Activated CD4-positive, alpha-beta T cell treated with anti-CD3 and anti-CD28 coated beads, Interleukin-2, amount 50 U/mL, for 1 hour (primary cell): ENCODE results near the gene GALNTL6.

Experiments used
- DNase-seq: peaks from one replicate; pipeline ENCODE4 v3.0.0-alpha.2; 2020

The GALNTL6 gene

GRCh38 chr4:173044340-173044739 lies 1231.1 kb downstream of the GALNTL6 start:
- no peak for DNase-seq

- DNase-seq, result no peak
These were observed 1232.4 kb downstream of the GALNTL6 start for GRCh38 chr4:173045571-173045970.

GRCh38 chr4:173046144-173046543 lies 1232.9 kb downstream of the GALNTL6 start:
- DNase-seq, result no peak

- DNase-seq, result no peak
These were observed 1233.6 kb downstream of the GALNTL6 start for GRCh38 chr4:173046818-173047217.

GRCh38 chr4:173051232-173051631 lies 1238.0 kb downstream of the GALNTL6 start:
- DNase-seq, result no peak

- DNase-seq, result no peak
These were observed 1238.5 kb downstream of the GALNTL6 start for GRCh38 chr4:173051716-173052115.

GRCh38 chr4:173052439-173052838 lies 1239.2 kb downstream of the GALNTL6 start:
- no peak for DNase-seq

GRCh38 chr4:173056271-173056670 lies 1243.1 kb downstream of the GALNTL6 start:
- no peak for DNase-seq

GRCh38 chr4:173056710-173057109 lies 1243.5 kb downstream of the GALNTL6 start:
- no peak for DNase-seq

- DNase-seq, result no peak
These were observed 1244.2 kb downstream of the GALNTL6 start for GRCh38 chr4:173057442-173057841.

- DNase-seq, result no peak
These were observed 1244.7 kb downstream of the GALNTL6 start for GRCh38 chr4:173057901-173058300.

GRCh38 chr4:173061160-173061559 lies 1248.0 kb downstream of the GALNTL6 start:
- DNase-seq, result no peak

- no peak for DNase-seq
These were observed 1260.8 kb downstream of the GALNTL6 start for GRCh38 chr4:173073939-173074500.

- no peak for DNase-seq
These were observed 1261.3 kb downstream of the GALNTL6 start for GRCh38 chr4:173074501-173074946.

GRCh38 chr4:173076903-173077634 lies 1263.9 kb downstream of the GALNTL6 start:
- DNase-seq, result no peak

- no peak for DNase-seq
These were observed 1274.9 kb downstream of the GALNTL6 start for GRCh38 chr4:173088144-173088543.
